ENCODE data around the gene FJX1. TPM values are rescaled to one million over a fixed set of nuclear protein-coding genes. Genes with fewer than 3 reads are reported as not detected.

Gene FJX1
- total RNA-seq, 1 experiment from 2014 or later, result 8.3 TPM

GRCh38 chr11:35635933-35636332 is 17.7 kb downstream of the FJX1 start:
- no peak overlapping the region for H3K4me3 Mint-ChIP-seq
- CTCF ChIA-PET, result no interaction called here
- no peak for ATAC-seq

More at GRCh38 chr11:35635933-35636332, 17.7 kb downstream of the FJX1 start:
- H3K9me3 Mint-ChIP-seq, result no peaks in the 10 kb centered on the region
- H3K27ac Mint-ChIP-seq, result no peak overlapping the region
- POLR2A ChIA-PET, result no interaction called here
- no peaks in the 10 kb centered on the region for H3K36me3 Mint-ChIP-seq
- TF ChIP-seq NR3C1 (CRISPR knock-in tag; conservative IDR thresholded peaks at IDR 0.05; ENCODE audit: low read depth), result no peak
- no peak for TF ChIP-seq RELA (CRISPR knock-in tag; IDR thresholded peaks at IDR 0.05; ENCODE audit: borderline replicate concordance)
- no peak for TF ChIP-seq ARID4B (CRISPR knock-in tag; IDR thresholded peaks at IDR 0.05; ENCODE audit: borderline replicate concordance)
- no peak for TF ChIP-seq CREM (CRISPR knock-in tag; IDR thresholded peaks at IDR 0.05)
- no peak for TF ChIP-seq SP1 (CRISPR knock-in tag; conservative IDR thresholded peaks at IDR 0.05)
- no peak for TF ChIP-seq FOXP1 (CRISPR knock-in tag; IDR thresholded peaks at IDR 0.05; ENCODE audit: borderline replicate concordance)
- no peak for TF ChIP-seq ZNF219 (CRISPR knock-in tag; IDR thresholded peaks at IDR 0.05; ENCODE audit: borderline replicate concordance)
- no peak for TF ChIP-seq E2F5 (CRISPR knock-in tag; IDR thresholded peaks at IDR 0.05)
- TF ChIP-seq EMX1 (CRISPR knock-in tag; IDR thresholded peaks at IDR 0.05), result no peak
- no peak for TF ChIP-seq ZNF512 (CRISPR knock-in tag; IDR thresholded peaks at IDR 0.05; ENCODE audit: borderline replicate concordance)
- TF ChIP-seq CREB1 (CRISPR knock-in tag; IDR thresholded peaks at IDR 0.05), result no peak
- no peak for TF ChIP-seq ZMAT4 (CRISPR knock-in tag; IDR thresholded peaks at IDR 0.05)
- TF ChIP-seq ATF2 (CRISPR knock-in tag; IDR thresholded peaks at IDR 0.05; ENCODE audit: borderline replicate concordance, low read depth), result no peak
- no peak for TF ChIP-seq ZNF263 (CRISPR knock-in tag; IDR thresholded peaks at IDR 0.05; ENCODE audit: low read depth)
- no peak for TF ChIP-seq ERG (CRISPR knock-in tag; IDR thresholded peaks at IDR 0.05)
- TF ChIP-seq SMAD4 (CRISPR knock-in tag; IDR thresholded peaks at IDR 0.05), result no peak
- no peak for TF ChIP-seq ZNF425 (CRISPR knock-in tag; conservative IDR thresholded peaks at IDR 0.05)
- TF ChIP-seq NFATC4 (CRISPR knock-in tag; IDR thresholded peaks at IDR 0.05), result no peak
- peaks cover 12% of the 10 kb centered on the region for H3K4me1 Mint-ChIP-seq
- no peak for DNase-seq (ENCODE audit: low spot score)
- H3K27me3 Mint-ChIP-seq (ENCODE audit: low read depth), result peaks cover 10% of the 10 kb centered on the region
